HAP-1 (cell line): ENCODE data around the gene RFFL.
A peak's percentile ranks its signal among the peaks of the same experiment; 100 is the strongest.

Source experiments
- DNase-seq, 2 experiments: peaks; one replicate each; pipeline ENCODE4 v3.0.0-alpha.2; 2016 to 2020; ENCODE audit warnings: low spot score in 2 of 2
- H3K27me3 ChIP-seq: fragments of 250-450 bp; sonication (Bioruptor Pico); 2 replicates; pipeline ENCODE4 v1.5.1; 2020; ENCODE audit warnings: low read depth, mild to moderate bottlenecking, moderate library complexity
- H3K36me3 ChIP-seq: fragments of 250-450 bp; sonication (Bioruptor Pico); replicated peaks from 2 replicates; pipeline ENCODE4 v1.5.1; 2020; ENCODE audit warnings: mild to moderate bottlenecking
- H3K4me1 ChIP-seq: fragments of 250-450 bp; sonication (Bioruptor Pico); 2 replicates; pipeline ENCODE4 v1.5.1; 2020; ENCODE audit warnings: mild to moderate bottlenecking
- H3K4me3 ChIP-seq: fragments of 250-450 bp; sonication (Bioruptor Pico); 2 replicates; pipeline ENCODE4 v1.5.1; 2020; ENCODE audit warnings: mild to moderate bottlenecking, moderate library complexity
- H3K9me3 ChIP-seq: fragments of 250-450 bp; sonication (Bioruptor Pico); 2 replicates; pipeline ENCODE4 v1.5.1; 2020; ENCODE audit warnings: mild to moderate bottlenecking, moderate library complexity
- in situ Hi-C: fragments of 300-500 bp; cut with MboI; formaldehyde crosslinking; loops from 3 replicates; pipeline ENCODE4 v1.14.3; 2020; ENCODE audit warnings: low sequenced_read_pairs, inconsistent platforms, mixed read lengths

Gene RFFL

GRCh38 chr17:35073991-35074627 is 10.6 kb upstream of the RFFL start:
- H3K4me1 ChIP-seq = no peaks in the 10 kb centered on the region
- H3K27me3 ChIP-seq = no peaks in the 10 kb centered on the region
- H3K9me3 ChIP-seq = no peaks in the 10 kb centered on the region
- H3K36me3 ChIP-seq = peaks cover 4% of the 10 kb centered on the region; the same call in 1 of the 2 replicates
- in situ Hi-C loops = no loop called here
- DNase-seq = no peak
- H3K4me3 ChIP-seq = no peak overlapping the region

- H3K27me3 ChIP-seq = no peaks in the 10 kb centered on the region
- H3K4me1 ChIP-seq = no peaks in the 10 kb centered on the region
- in situ Hi-C loops = no loop called here
- no peak for DNase-seq
- H3K4me3 ChIP-seq = no peak overlapping the region
- peaks cover 4% of the 10 kb centered on the region; the same call in 1 of the 2 replicates for H3K36me3 ChIP-seq
- no peaks in the 10 kb centered on the region for H3K9me3 ChIP-seq
These were observed 9.8 kb upstream of the RFFL start for GRCh38 chr17:35073183-35073790.

DNA sequence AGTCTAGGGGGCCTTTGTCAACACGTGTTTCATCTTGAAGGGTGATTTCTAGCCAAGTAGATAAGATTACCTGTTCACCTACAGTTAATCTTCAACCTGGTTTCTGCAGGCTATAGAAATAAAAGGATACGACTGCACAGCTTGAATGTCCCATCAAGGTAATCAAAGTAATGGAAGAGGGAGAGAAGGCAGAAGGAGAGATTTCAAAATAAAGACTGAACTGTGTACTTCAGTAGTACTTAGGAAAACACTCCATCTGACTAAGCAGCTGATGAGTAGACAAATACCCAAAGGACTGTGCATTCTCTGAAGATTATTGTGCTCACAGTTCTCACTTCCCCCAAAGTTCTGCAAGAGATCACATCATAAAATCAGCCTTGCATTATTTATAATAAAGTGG is 5.8 kb upstream of the RFFL start:
- H3K4me3 ChIP-seq = no peak overlapping the region
- DNase-seq = no peak
- in situ Hi-C loops = no loop called here

DNA sequence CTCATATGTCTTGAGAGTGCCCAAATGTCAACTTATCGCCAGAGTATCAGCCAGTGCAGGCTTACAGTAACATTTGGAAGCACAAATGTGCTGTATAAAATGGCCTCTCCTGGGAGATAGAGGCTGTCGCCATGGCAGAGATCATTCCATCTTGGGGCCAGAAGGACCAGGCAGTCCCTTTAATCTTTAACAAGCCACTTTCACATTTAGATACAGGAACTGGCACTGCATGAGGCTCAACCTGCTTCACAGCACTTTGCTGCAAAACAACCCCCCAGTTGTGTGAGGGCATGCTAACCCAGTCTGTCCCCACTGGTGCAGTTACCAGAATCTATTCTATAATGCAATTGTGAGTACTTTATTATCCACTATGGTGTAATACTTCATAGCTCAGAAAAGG is 4.7 kb upstream of the RFFL start:
- DNase-seq = no peak
- Histone ChIP-seq H3K36me3 (peaks cover 4% of the 10 kb centered on the region; the same call in 1 of the 2 replicates), H3K9me3 (no peaks in the 10 kb centered on the region), H3K27me3 (no peaks in the 10 kb centered on the region), H3K4me3 (no peak overlapping the region), H3K4me1 (peaks cover 5% of the 10 kb centered on the region; the same call in 1 of the 2 replicates)
- in situ Hi-C loops = no loop called here

More for the DNA sequence above, 5.8 kb upstream of the RFFL start:
- peaks cover 5% of the 10 kb centered on the region; the same call in 1 of the 2 replicates for H3K4me1 ChIP-seq
- peaks cover 4% of the 10 kb centered on the region; the same call in 1 of the 2 replicates for H3K36me3 ChIP-seq
- H3K9me3 ChIP-seq = no peaks in the 10 kb centered on the region
- H3K27me3 ChIP-seq = no peaks in the 10 kb centered on the region

- Histone ChIP-seq H3K4me1 (peaks cover 5% of the 10 kb centered on the region; the same call in 1 of the 2 replicates), H3K9me3 (no peaks in the 10 kb centered on the region), H3K4me3 (no peak overlapping the region), H3K27me3 (no peaks in the 10 kb centered on the region), H3K36me3 (peaks cover 4% of the 10 kb centered on the region; the same call in 1 of the 2 replicates)
- in situ Hi-C loops = no loop called here
- no peak for DNase-seq
These were observed 2.4 kb upstream of the RFFL start for GRCh38 chr17:35065880-35066279.

GRCh38 chr17:35064516-35065215 is 1.2 kb upstream of the RFFL start:
- Histone ChIP-seq H3K36me3 (peaks cover 4% of the 10 kb centered on the region; the same call in 1 of the 2 replicates), H3K4me1 (peaks cover 5% of the 10 kb centered on the region; the same call in 1 of the 2 replicates), H3K4me3 (no peak overlapping the region), H3K9me3 (no peaks in the 10 kb centered on the region), H3K27me3 (no peaks in the 10 kb centered on the region)
- in situ Hi-C loops = no loop called here
- no peak for DNase-seq

GRCh38 chr17:35062308-35062707 is 1.2 kb downstream of the RFFL start:
- DNase-seq = no peak
- in situ Hi-C loops = no loop called here
- no peak overlapping the region for H3K4me3 ChIP-seq
- no peaks in the 10 kb centered on the region for H3K27me3 ChIP-seq
- H3K4me1 ChIP-seq = peaks cover 5% of the 10 kb centered on the region; the same call in 1 of the 2 replicates
- H3K9me3 ChIP-seq = no peaks in the 10 kb centered on the region
- H3K36me3 ChIP-seq = no peaks in the 10 kb centered on the region

DNA sequence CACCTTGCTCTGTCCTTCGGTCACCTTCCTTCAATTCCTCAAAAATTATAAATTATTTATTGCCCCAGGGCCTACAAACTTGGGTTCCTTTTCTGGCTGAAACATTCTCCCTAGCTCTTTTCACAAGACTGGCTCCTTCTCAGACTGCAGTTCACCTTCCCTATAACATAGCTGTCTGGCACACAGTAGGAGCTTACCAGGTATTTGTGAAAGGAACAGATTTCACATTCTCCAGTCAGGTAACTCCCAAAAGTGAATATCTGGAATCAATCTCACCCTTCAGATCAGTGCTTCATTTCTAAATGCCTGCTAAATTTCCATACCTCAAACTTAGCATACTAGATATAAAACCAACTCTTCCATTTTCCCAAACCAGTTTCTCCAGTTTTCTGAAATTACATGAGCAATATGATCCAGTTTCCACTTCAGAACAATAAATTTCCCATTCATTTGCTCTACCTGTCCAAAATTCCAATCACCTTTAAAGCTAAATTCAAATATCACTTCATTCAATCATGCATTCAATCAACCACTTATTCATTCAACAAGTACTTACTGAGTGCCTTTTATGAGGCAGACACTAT is 6.1 kb downstream of the RFFL start:
- Histone ChIP-seq H3K4me1 (peaks cover 7% of the 10 kb centered on the region; the same call in 1 of the 2 replicates), H3K4me3 (no peak overlapping the region), H3K9me3 (no peaks in the 10 kb centered on the region), H3K27me3 (no peaks in the 10 kb centered on the region), H3K36me3 (no peaks in the 10 kb centered on the region)
- DNase-seq = no peak
- in situ Hi-C loops = no loop called here

- Histone ChIP-seq H3K27me3 (no peaks in the 10 kb centered on the region), H3K36me3 (no peaks in the 10 kb centered on the region), H3K4me1 (peaks cover 7% of the 10 kb centered on the region; the same call in 1 of the 2 replicates), H3K9me3 (no peaks in the 10 kb centered on the region), H3K4me3 (no peak overlapping the region)
- in situ Hi-C loops = no loop called here
- peak in 1 of 2 experiments; percentile 16 for DNase-seq
These were observed 7.5 kb downstream of the RFFL start for GRCh38 chr17:35056013-35056412.

GRCh38 chr17:35053204-35053603 is 10.3 kb downstream of the RFFL start:
- H3K4me1 ChIP-seq = peaks cover 7% of the 10 kb centered on the region; the same call in 1 of the 2 replicates
- H3K36me3 ChIP-seq = no peaks in the 10 kb centered on the region
- no peak overlapping the region for H3K4me3 ChIP-seq
- in situ Hi-C loops = no loop called here
- H3K9me3 ChIP-seq = no peaks in the 10 kb centered on the region
- no peaks in the 10 kb centered on the region for H3K27me3 ChIP-seq
- no peak for DNase-seq

GRCh38 chr17:35052780-35053179 is 10.7 kb downstream of the RFFL start:
- in situ Hi-C loops = no loop called here
- no peaks in the 10 kb centered on the region for H3K9me3 ChIP-seq
- H3K27me3 ChIP-seq = no peaks in the 10 kb centered on the region
- H3K36me3 ChIP-seq = no peaks in the 10 kb centered on the region
- no peak overlapping the region for H3K4me3 ChIP-seq
- peaks cover 7% of the 10 kb centered on the region; the same call in 1 of the 2 replicates for H3K4me1 ChIP-seq
- no peak for DNase-seq

DNA sequence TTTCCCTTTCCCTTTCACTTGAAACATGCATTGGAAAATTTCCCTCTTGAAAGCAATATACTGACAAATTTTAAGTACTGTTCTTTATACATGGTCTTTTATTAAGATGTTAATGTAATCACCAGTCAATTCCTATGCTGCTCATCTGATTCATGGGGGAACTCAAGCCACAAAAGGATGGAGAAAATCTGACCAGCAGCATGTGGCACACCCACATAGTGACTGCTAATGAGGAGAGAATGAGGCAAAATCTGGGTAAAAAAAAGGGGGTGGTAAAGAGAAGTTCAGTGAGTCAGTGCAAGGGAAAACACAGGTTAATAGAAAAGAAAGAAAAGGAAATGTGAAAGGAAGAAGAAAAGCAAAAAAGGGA is 11.3 kb downstream of the RFFL start:
- no peaks in the 10 kb centered on the region for H3K9me3 ChIP-seq
- no peak overlapping the region for H3K4me3 ChIP-seq
- H3K36me3 ChIP-seq = no peaks in the 10 kb centered on the region
- in situ Hi-C loops = no loop called here
- peaks cover 10% of the 10 kb centered on the region for H3K4me1 ChIP-seq
- no peak for DNase-seq
- no peaks in the 10 kb centered on the region for H3K27me3 ChIP-seq

DNA sequence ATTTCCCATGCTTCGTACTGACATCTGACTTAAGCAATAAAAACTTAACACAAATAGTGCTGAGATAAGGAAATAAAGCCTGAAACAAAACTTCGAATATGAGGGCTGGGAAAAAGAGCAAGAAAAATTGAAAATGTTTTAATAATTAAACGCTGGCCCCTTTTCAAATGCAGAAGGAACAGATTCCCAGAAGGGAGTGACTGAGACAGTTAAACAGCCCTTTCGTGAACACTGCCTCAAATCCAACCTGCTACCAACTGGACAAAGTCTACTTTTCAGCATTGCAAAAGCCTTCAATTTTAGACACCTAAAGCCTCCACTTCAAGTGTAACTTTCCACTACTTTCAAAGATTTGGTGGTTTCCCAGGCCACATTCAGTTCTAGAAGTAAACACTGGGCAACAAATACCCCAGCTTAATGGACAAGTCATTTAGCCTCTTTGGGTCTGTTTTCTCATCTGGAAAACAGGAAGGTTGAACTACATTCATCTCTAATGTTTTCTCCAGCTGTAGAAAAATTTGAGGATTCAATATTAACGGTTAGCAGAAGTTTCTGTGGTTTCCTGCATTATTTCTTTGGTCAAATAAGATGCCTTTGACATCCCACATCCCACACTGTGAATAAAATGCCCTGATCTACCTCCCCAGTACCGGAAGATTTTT is 11.8 kb downstream of the RFFL start:
- Histone ChIP-seq H3K4me3 (no peak overlapping the region), H3K36me3 (no peaks in the 10 kb centered on the region), H3K27me3 (no peaks in the 10 kb centered on the region), H3K9me3 (no peaks in the 10 kb centered on the region), H3K4me1 (peaks cover 15% of the 10 kb centered on the region)
- DNase-seq = no peak
- in situ Hi-C loops = no loop called here
